Measurements from ENCODE around the gene C21orf91.

- TF ChIP-seq CTCF (IDR thresholded peaks at IDR 0.05 in 2 of 3, conservative IDR thresholded peaks at IDR 0.05 in 1 of 3; ENCODE audit: insufficient read depth in 2 of 3, low read depth in 1 of 3, low read length in 3 of 3) (no peak), ZNF232 (CRISPR knock-in tag; IDR thresholded peaks at IDR 0.05) (no peak), YY1 (IDR thresholded peaks at IDR 0.05; ENCODE audit: borderline replicate concordance in 1 of 3, control insufficient read depth in 1 of 3, extremely low read depth in 1 of 3, insufficient read depth in 3 of 3, insufficient read length in 1 of 3, insufficient replicate concordance in 2 of 3, low read depth in 1 of 3, low read length in 2 of 3) (no peak), THRA (IDR thresholded peaks at IDR 0.05) (no peak), JUNB (CRISPR knock-in tag; conservative IDR thresholded peaks at IDR 0.05) (no peak), RAD21 (CRISPR knock-in tag; conservative IDR thresholded peaks at IDR 0.05 in 1 of 2, IDR thresholded peaks at IDR 0.05 in 1 of 2) (no peak)
Measured at GRCh38 chr21:17823846-17824245, 4.7 kb upstream of the C21orf91 start.
